HG02970 (cell line): ENCODE data around the gene RIOK2.

Experiments
- ATAC-seq: cut with Tn5 transposase; IDR thresholded peaks from one replicate; pipeline ENCODE4 v1.9.1; 2021; ENCODE audit warnings: mild to moderate bottlenecking, moderate library complexity, moderate number of reproducible peaks; ENCODE audit not compliant: unreplicated experiment, low FRiP score

The RIOK2 gene

DNA sequence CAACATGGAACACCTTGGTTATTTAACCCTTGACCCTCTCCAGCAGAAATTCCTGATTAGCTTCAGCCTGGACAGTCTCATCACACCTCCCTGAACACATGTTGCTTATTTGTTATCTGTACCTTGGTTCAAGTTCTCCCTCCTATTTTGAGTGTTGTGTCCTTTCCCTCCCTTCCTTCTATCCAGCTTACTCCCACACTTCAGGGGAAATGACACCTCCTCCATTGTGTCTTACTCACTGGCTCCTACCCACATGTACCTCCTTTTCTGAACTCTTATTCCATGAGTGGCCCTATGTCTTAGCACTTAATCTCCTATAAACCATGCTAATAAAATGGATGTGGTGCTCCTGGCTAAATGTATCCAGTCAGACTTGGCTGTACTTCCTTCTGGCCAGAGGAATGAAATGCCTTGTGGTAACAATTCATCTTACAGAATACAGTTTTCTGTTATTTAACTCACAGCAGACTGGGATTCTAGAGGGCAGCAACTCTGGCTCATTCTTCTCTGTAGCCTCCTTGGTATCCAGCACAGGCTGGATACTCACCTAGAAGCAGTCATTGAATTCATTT is 51.8 kb downstream of the RIOK2 start:
- no peak for ATAC-seq

DNA sequence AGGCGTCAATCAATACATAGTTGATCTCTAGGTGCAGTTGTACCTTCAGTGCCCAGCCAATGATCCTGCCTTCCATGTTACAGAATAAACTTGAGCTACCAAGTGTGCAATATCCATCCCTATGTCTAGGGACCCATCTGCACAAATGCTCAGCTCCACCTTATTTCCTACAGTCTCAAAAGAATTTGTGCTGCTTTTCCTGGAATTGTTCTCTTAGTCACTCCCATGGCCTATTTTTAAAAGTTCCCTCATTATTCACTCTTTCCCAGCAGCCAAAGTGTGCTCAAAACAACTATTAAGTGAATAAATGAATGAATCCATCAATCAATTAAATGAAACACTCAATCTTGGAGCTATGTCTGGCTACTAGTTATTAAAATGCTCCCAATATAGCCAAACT is 55.3 kb downstream of the RIOK2 start:
- ATAC-seq, result no peak

DNA sequence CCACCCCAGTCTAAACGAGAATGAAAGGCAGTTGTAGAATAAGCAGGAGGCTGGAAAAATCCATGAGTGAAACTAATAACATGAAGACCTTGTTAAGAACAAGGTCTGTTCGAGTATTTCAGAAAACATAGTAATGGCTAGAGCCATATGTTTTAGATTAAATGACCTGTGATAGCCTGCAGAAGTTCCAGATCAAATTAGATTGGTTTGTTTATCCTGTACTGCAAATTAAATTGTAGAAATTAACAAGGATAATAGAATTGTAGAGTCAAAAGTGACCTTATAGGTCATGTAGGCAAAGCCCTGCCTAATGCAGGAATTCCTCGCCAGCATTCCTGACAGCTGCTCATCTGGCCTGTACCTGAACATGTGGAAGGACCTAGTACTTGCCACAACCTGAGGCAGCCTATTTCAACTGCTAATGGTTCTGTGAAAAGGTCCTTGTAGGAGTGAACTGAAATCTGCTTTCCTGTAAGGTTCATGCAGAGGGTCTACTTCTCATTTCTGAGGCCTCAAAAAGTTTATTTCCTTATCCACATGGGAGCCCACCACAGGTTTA is 57.8 kb downstream of the RIOK2 start:
- ATAC-seq, result no peak

DNA sequence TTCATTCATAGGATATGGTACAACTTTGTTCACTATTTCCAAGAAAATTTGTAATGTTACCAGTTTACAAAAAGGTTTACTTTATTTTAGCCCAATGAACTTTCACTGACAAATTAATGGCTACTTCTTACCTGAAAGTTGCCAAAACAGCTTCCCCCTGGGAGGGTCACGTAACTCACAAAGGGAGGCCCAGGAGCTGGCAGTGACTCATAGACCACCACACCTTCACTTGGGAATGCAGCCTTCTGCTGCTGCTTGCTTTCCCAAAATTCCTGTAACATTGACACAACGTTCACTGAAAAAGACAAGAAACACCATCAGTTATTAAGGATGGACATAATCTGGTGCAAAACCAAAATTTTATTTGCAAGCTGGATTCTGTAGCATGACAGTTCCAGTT is 58.7 kb downstream of the RIOK2 start:
- ATAC-seq, result no peak

- ATAC-seq, result no peak
These were observed 61.2 kb downstream of the RIOK2 start for GRCh38 chr5:97121848-97122247.

- no peak for ATAC-seq
These were observed 62.9 kb downstream of the RIOK2 start for GRCh38 chr5:97120195-97120594.

GRCh38 chr5:97119007-97119390 is 64.0 kb downstream of the RIOK2 start:
- ATAC-seq, result no peak

DNA sequence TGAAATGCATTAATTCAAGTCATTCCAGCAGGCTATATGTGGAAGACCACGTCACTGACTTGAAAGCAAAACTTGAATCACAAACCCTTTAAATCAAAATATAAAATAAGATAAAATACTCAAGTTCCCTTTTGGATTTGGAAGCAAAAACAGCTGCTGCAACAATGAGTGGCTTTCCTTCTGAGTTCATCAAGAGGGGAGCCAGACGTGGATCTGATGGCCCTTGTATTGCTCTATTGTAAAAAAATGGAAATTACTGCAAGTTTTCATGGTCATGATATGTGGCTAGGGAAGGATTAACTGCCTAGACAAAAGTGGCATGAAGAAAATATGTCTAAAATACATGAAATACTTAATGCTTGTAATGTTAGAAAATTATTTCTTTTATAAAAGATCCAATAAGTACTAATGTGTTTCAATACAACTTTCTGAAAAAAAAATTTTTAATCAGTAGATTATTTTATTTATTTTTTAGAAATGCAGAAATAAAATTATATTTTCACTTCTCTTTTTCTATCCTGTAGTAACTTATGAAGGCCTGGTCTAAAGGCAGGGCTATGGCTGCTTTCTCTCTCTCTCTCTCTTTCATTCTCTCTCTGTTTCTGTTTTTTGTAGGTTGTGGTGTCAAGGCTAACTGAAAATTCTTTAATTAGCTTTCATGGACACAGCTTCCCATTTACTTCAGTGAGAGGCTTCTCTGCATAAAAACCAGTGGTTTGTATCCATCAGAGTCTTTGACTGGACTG is 64.6 kb downstream of the RIOK2 start:
- no peak for ATAC-seq

DNA sequence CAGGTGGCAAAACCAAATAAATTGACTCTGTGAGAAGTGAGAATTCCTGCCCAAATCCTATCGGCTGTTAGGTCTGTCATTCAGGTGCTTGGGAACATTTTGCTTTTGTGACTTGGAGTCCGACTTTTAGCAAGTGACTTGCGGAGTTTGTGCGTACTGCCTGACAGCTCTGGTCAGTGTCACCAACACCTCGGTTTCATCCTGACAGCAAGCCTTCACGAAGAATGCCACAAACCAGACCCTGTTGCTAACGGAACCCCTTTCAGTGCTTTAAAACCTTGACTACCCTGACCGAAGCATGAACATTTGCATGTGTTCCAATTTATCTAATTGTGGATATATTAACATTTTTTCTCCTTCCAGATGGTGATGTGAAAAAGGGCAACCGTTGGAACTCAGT is 67.1 kb downstream of the RIOK2 start:
- ATAC-seq, result no peak

GRCh38 chr5:97112230-97112629 is 70.8 kb downstream of the RIOK2 start:
- no peak for ATAC-seq

GRCh38 chr5:97111616-97112015 is 71.4 kb downstream of the RIOK2 start:
- ATAC-seq, result no peak

- ATAC-seq, result no peak
These were observed 72.0 kb downstream of the RIOK2 start for GRCh38 chr5:97111004-97111403.
